GM12875 (cell line): Measurements from ENCODE around the gene FAM90A26.
"Not testable (repeated sequence)": the region's sequence is repeated elsewhere in the genome, so short reads cannot be mapped to it uniquely, and the experiment has no call there.

ENCODE experiments used
- H3K4me3 ChIP-seq: one replicate; pipeline ENCODE4 v1.5.1; 2011; ENCODE audit warnings: low read depth, low read length, control low read depth

The FAM90A26 gene

DNA sequence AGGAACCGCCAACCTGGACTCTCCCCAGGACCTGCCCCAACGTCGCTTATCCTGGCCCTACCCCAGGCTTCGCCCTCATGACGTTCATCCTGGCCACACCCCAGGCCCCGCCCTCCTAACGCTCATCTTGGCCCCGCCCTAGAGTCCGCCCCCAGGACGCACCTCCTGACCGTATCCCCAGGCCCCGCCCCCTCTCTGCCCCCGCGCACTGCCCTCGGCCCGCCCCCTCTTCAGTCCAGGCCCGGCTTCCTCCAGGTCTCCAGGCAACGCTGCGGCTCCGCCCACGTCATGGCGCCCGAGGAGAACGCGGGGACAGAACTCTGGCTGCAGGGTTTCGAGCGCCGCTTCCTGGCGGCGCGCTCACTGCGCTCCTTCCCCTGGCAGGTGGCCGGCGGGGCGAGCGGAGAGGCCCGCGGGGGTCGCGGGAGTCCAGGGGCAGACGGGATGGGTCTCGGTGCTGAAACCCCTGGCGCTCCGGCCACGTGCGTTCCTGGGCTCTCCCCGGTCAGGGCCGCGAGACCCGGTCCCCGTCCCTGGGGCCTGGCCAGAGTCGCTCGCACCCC, 17.1 kb upstream of the FAM90A26 start:
- peak overlapping the region; percentile 19 for H3K4me3 ChIP-seq

- peak overlapping the region; percentile 19 for H3K4me3 ChIP-seq
These were observed 16.5 kb upstream of the FAM90A26 start for GRCh38 chr4:9153571-9154157.

GRCh38 chr4:9155101-9155886, 14.9 kb upstream of the FAM90A26 start:
- H3K4me3 ChIP-seq: not testable (repeated sequence)

GRCh38 chr4:9158392-9158791, 11.8 kb upstream of the FAM90A26 start:
- H3K4me3 ChIP-seq: not testable (repeated sequence)

DNA sequence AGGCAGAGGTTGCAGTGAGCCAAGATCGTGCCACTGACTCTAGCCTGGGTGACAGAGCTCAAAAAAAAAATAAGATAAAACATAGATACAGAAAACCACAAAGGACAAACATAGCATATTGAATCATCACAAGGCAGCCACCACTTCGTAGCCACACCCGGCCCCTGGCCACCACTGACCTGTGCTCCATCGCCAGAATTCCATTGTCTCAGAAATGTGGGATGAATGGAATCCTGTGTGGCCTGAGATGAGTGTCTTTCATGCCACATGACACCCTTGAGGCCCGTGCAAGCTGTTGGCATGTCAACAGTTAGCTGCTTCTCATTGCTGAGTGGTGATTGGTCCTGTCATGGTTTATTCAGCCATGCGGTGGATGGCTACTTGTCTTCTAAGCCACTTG, 10.2 kb upstream of the FAM90A26 start:
- H3K4me3 ChIP-seq: not testable (repeated sequence)

GRCh38 chr4:9165990-9166389, 4.2 kb upstream of the FAM90A26 start:
- not testable (repeated sequence) for H3K4me3 ChIP-seq

- H3K4me3 ChIP-seq: not testable (repeated sequence)
These were observed 40.1 kb downstream of the FAM90A26 start, which contains the start of gene USP17L10 for GRCh38 chr4:9210357-9210756. USP17L10 (plus strand) TSS chr4:9210657; CDS start chr4:9210657, 0 bp downstream.

DNA sequence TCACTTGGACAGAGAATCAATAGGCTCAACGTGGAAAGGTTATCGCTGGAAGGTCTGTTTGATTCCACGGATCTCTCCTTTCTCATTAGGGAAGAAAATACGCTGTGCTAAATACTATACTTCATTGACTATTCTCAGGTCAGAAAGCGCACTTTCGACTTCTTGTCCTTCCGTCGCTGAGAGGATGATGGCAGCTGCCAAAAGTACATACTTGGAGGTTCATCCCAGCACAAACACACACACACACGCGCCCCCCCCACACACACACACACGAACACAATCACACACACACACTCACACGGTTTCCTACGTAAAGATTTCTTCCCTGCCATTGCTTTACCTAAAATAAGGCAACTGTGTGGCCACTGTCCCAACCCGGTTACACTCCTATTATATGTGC, 44.5 kb downstream of the FAM90A26 start:
- not testable (repeated sequence) for H3K4me3 ChIP-seq

DNA sequence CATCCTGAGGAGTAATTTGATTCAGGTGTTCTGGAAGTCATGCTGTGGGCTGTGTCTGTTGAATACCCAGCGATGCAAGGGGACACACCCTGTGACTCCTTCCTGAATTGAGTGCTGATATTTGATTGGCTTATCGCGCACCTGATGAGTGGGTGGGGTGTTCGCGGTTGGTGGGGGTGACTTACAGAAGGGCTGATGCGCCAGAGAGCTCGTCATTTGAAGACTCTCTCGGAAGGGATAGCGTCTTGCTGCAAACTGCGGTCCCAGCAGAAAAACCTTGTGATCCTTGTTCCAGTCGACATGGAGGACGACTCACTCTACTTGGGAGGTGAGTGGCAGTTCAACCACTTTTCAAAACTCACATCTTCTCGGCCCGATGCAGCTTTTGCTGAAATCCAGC, 44.9 kb downstream of the FAM90A26 start, which contains the start of gene USP17L11:
TSS of gene USP17L11 (plus strand) at position 301 of the 400 bp plus-strand sequence. CDS start at position 301, 0 bp downstream.
- H3K4me3 ChIP-seq: not testable (repeated sequence)

GRCh38 chr4:9219852-9220251, 49.6 kb downstream of the FAM90A26 start, which contains the start of gene USP17L12:
USP17L12 (plus strand) TSS chr4:9220152; CDS start chr4:9220152, 0 bp downstream.
- H3K4me3 ChIP-seq: not testable (repeated sequence)

- H3K4me3 ChIP-seq: not testable (repeated sequence)
These were observed 54.4 kb downstream of the FAM90A26 start, which contains the start of gene USP17L13 for GRCh38 chr4:9224596-9224995. USP17L13 (plus strand) TSS chr4:9224896; CDS start chr4:9224896, 0 bp downstream.
